HUES6 (cell line): ENCODE results near the gene DPP4.
"Not testable (repeated sequence)": the region's sequence is repeated elsewhere in the genome, so short reads cannot be mapped to it uniquely, and the experiment has no call there.

Experiments
- H3K27ac ChIP-seq: 2 replicates; pipeline ENCODE4 v1.7.0; 2013; ENCODE audit warnings: low read depth, mild to moderate bottlenecking, low read length, inconsistent platforms
- H3K27me3 ChIP-seq: 2 replicates; pipeline ENCODE4 v1.6.1; 2013; ENCODE audit warnings: low read length; ENCODE audit not compliant: control insufficient read depth, insufficient read depth
- H3K36me3 ChIP-seq: 2 replicates; pipeline ENCODE4 v1.6.1; 2013; ENCODE audit warnings: low read length; ENCODE audit not compliant: control insufficient read depth, insufficient read depth
- H3K4me1 ChIP-seq: 2 replicates; pipeline ENCODE4 v1.6.1; 2013; ENCODE audit warnings: low read length; ENCODE audit not compliant: control insufficient read depth, insufficient read depth
- H3K4me3 ChIP-seq: 2 replicates; pipeline ENCODE4 v1.5.1; 2013; ENCODE audit warnings: low read depth, low read length
- H3K9ac ChIP-seq: one replicate; pipeline ENCODE4 v1.6.1; 2013; ENCODE audit warnings: mild to moderate bottlenecking, low read length
- H3K9me3 ChIP-seq: 2 replicates; pipeline ENCODE4 v1.6.1; 2013; ENCODE audit warnings: low read depth, low read length; ENCODE audit not compliant: control insufficient read depth, insufficient read depth

DPP4 gene

GRCh38 chr2:161983866-161984265 is 90.1 kb downstream of the DPP4 start:
- Histone ChIP-seq H3K4me3 (no peak overlapping the region), H3K9me3 (no peaks in the 10 kb centered on the region), H3K4me1 (no peaks in the 10 kb centered on the region), H3K27ac (no peak overlapping the region), H3K9ac (no peak overlapping the region), H3K36me3 (no peaks in the 10 kb centered on the region), H3K27me3 (no peaks in the 10 kb centered on the region)

GRCh38 chr2:161983331-161983651 is 90.7 kb downstream of the DPP4 start:
- Histone ChIP-seq H3K36me3 (no peaks in the 10 kb centered on the region), H3K9me3 (no peaks in the 10 kb centered on the region), H3K9ac (no peak overlapping the region), H3K4me3 (no peak overlapping the region), H3K27me3 (no peaks in the 10 kb centered on the region), H3K27ac (no peak overlapping the region), H3K4me1 (no peaks in the 10 kb centered on the region)

DNA sequence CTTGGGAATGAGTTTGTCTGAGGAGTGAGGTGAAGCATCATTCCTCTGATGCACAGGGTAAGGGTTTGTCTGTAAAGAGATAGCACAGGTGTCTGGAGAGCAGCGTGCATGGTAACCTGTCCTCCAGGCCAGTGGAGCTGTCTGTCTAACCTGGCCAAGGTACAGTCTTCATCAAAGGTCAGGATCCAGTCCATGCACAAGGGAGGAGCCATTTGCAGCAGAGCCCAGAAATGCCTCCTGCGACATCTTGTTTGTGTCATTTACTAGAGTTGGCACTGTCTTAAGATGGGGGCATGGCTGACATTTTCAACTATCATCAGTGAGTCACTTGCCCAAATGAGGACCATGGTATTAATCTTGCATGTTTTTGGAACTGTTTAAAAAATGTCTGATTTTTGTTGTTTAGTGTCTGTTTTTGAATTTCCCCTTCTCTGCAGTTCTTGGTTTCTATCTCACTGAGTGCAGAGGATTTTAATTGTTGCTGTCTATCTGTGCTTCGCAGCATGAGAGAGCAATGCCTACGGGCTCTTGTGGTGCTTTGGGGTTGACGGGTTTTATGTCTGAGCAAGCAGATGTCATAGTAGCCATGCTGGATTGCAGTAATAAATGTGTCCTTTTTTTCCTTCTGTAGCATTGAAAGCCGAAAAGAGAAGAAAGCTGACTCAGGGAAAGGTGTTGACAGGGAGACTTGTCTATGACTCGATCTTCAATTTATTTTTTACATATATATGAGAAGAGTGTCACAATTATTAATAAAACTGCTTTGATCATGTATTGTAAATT is 91.3 kb downstream of the DPP4 start:
- H3K4me1 ChIP-seq, result peaks cover under 1% of the 10 kb centered on the region; the same call in 1 of the 2 replicates
- no peaks in the 10 kb centered on the region for H3K36me3 ChIP-seq
- H3K27ac ChIP-seq, result no peak overlapping the region
- no peak overlapping the region for H3K4me3 ChIP-seq
- H3K27me3 ChIP-seq, result no peaks in the 10 kb centered on the region
- no peaks in the 10 kb centered on the region for H3K9me3 ChIP-seq
- no peak overlapping the region for H3K9ac ChIP-seq

DNA sequence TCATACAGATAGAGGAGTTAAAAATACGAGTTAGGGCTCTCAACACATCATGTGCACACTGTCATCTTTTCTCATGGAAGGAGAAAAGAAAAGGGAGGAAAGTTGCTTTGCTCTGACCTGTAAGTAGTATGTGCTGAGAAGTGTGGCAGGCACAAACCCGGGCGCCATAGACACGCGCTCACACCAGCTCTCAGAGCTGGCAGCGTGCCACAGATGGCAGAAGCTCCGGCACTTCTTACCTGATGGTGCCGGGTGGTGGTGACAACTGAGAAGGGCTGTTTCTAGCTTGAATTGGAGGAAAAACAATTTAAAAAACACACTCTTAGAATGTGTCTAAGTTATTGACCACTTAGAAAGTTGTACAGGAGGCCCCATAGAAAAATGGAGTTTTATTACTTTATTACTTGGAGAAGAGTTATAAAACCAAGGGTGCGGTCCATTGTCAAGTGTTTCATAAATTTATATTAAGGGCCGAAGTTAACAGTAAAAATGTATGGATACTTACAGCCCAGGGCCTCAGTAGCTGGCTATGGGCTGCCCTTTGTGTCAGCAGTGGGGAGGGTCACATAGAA is 92.2 kb downstream of the DPP4 start:
- Histone ChIP-seq H3K27me3 (no peaks in the 10 kb centered on the region), H3K4me1 (peaks cover 7% of the 10 kb centered on the region; the same call in 1 of the 2 replicates), H3K27ac (no peak overlapping the region), H3K36me3 (no peaks in the 10 kb centered on the region), H3K4me3 (no peak overlapping the region), H3K9ac (no peak overlapping the region), H3K9me3 (no peaks in the 10 kb centered on the region)

GRCh38 chr2:161980976-161981375 is 93.0 kb downstream of the DPP4 start:
- H3K9ac ChIP-seq, result no peak overlapping the region
- no peak overlapping the region for H3K27ac ChIP-seq
- H3K36me3 ChIP-seq, result no peaks in the 10 kb centered on the region
- H3K27me3 ChIP-seq, result no peaks in the 10 kb centered on the region
- no peak overlapping the region for H3K4me3 ChIP-seq
- peaks cover 7% of the 10 kb centered on the region; the same call in 1 of the 2 replicates for H3K4me1 ChIP-seq
- no peaks in the 10 kb centered on the region for H3K9me3 ChIP-seq

DNA sequence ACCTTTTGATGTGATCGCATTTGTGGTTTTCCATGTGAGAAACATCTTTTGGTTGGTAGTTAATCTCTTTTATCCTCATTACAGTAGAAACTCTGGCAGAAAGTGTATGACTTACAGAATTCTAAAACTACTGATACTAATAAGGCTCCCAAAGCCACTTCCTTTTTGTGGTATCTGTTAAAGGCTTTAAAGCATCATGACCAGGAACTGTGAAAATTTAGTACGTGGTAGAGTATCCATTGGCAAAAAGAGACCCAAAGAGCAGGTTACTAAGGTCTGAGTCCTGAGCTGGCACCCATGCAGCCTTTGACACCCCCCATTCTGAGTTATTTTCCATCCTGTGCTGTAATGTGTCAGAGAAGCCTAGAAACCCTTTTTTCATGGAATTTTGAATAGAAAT is 94.5 kb downstream of the DPP4 start:
- Histone ChIP-seq H3K4me3 (no peak overlapping the region), H3K27ac (no peak overlapping the region), H3K9ac (no peak overlapping the region), H3K36me3 (no peaks in the 10 kb centered on the region), H3K27me3 (no peaks in the 10 kb centered on the region), H3K9me3 (no peaks in the 10 kb centered on the region), H3K4me1 (peaks cover 7% of the 10 kb centered on the region; the same call in 1 of the 2 replicates)

DNA sequence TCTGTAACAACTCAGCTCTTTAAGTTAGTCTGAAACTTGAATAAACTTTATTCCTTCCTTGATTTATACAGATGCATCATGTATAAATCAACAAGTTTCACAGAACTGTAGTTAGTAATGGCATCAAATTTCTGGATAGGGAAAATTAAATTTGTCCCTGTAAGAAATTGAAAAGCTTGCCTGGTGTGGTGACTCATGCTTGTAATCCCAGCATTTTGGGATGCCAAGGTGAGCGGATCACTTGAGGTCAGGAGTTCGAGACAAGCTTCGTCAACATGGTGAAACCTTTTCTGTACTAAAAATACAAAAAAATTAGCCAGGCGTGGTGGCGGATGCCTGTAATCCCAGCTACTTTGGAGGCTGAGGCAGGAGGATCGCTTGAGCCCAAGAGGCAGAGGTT is 96.1 kb downstream of the DPP4 start:
- H3K27ac ChIP-seq, H3K27me3 ChIP-seq, H3K36me3 ChIP-seq, H3K9ac ChIP-seq, H3K4me3 ChIP-seq, H3K9me3 ChIP-seq, H3K4me1 ChIP-seq: not testable (repeated sequence)

DNA sequence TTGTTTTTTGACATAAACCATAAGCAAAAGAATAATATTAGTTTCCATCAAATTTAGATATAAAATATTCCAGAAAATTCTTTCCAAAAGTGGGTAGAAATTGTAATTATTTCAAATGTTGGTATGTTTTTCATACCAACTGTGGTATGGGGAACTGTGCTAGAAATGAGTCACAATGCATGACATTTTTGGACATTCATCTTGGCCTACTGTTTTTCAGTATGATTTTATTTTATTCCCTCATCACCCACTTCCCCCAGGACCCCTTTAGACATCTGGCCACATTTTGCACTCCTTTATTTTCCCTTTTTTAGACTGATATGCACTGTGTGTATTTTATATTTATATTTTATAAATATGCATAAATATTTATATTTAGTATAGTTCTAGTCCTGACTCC is 97.1 kb downstream of the DPP4 start:
- H3K36me3 ChIP-seq, result no peaks in the 10 kb centered on the region
- H3K9ac ChIP-seq, result no peak overlapping the region
- no peaks in the 10 kb centered on the region for H3K27me3 ChIP-seq
- peaks cover 7% of the 10 kb centered on the region; the same call in 1 of the 2 replicates for H3K4me1 ChIP-seq
- no peaks in the 10 kb centered on the region for H3K9me3 ChIP-seq
- H3K27ac ChIP-seq, result no peak overlapping the region
- no peak overlapping the region for H3K4me3 ChIP-seq

- Histone ChIP-seq H3K27ac (no peak overlapping the region), H3K4me1 (peaks cover 7% of the 10 kb centered on the region; the same call in 1 of the 2 replicates), H3K27me3 (no peaks in the 10 kb centered on the region), H3K4me3 (no peak overlapping the region), H3K9me3 (no peaks in the 10 kb centered on the region), H3K36me3 (no peaks in the 10 kb centered on the region), H3K9ac (no peak overlapping the region)
Measured at GRCh38 chr2:161976295-161976694, 97.7 kb downstream of the DPP4 start.

DNA sequence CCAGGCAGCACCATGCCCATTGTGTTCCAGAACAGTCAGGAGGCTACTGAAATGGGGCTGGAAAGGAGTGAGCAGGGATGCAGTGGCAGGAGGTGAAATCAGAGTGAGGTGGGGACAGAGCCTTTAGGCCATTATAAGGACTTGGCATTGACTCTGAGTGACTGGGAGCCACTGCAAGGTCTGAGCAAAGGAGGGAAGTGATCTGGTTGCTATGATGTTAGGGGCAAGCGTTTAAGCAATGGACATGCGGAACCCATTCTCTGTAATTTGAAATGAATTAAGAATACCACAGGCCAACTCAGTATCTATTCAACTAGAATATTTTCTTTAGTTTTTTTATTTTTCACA is 98.2 kb downstream of the DPP4 start:
- Histone ChIP-seq H3K27me3 (no peaks in the 10 kb centered on the region), H3K9me3 (no peaks in the 10 kb centered on the region), H3K4me3 (no peak overlapping the region), H3K27ac (no peak overlapping the region), H3K36me3 (no peaks in the 10 kb centered on the region), H3K9ac (no peak overlapping the region), H3K4me1 (peaks cover 7% of the 10 kb centered on the region; the same call in 1 of the 2 replicates)

GRCh38 chr2:161975062-161975812 is 98.8 kb downstream of the DPP4 start:
- Histone ChIP-seq H3K9me3 (no peaks in the 10 kb centered on the region), H3K9ac (no peak overlapping the region), H3K27me3 (no peaks in the 10 kb centered on the region), H3K4me1 (peaks cover 7% of the 10 kb centered on the region; the same call in 1 of the 2 replicates), H3K27ac (no peak overlapping the region), H3K4me3 (no peak overlapping the region), H3K36me3 (no peaks in the 10 kb centered on the region)
